ENCODE results near the gene BAD.

GRCh38 chr11:64262271-64263002, 22.0 kb downstream of the BAD start:
- TF ChIP-seq, protein P1, sequence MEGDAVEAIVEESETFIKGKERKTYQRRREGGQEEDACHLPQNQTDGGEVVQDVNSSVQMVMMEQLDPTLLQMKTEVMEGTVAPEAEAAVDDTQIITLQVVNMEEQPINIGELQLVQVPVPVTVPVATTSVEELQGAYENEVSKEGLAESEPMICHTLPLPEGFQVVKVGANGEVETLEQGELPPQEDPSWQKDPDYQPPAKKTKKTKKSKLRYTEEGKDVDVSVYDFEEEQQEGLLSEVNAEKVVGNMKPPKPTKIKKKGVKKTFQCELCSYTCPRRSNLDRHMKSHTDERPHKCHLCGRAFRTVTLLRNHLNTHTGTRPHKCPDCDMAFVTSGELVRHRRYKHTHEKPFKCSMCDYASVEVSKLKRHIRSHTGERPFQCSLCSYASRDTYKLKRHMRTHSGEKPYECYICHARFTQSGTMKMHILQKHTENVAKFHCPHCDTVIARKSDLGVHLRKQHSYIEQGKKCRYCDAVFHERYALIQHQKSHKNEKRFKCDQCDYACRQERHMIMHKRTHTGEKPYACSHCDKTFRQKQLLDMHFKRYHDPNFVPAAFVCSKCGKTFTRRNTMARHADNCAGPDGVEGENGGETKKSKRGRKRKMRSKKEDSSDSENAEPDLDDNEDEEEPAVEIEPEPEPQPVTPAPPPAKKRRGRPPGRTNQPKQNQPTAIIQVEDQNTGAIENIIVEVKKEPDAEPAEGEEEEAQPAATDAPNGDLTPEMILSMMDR (IDR thresholded peaks at IDR 0.05), result no peak
- TF ChIP-seq EZH2 (IDR thresholded peaks at IDR 0.05), result no peak
- no peak for TF ChIP-seq EZH2phosphoT487 (IDR thresholded peaks at IDR 0.05)
